HG02763 (cell line): Measurements from ENCODE around the gene NT5DC1.

Source experiments
- ATAC-seq: cut with Tn5 transposase; IDR thresholded peaks from one replicate; pipeline ENCODE4 v1.9.1; 2021; ENCODE audit warnings: mild to moderate bottlenecking, moderate library complexity; ENCODE audit not compliant: unreplicated experiment

The NT5DC1 gene

GRCh38 chr6:116133453-116133852 lies 32.8 kb downstream of the NT5DC1 start:
- ATAC-seq, result no peak

- no peak for ATAC-seq
These were observed 35.7 kb downstream of the NT5DC1 start for GRCh38 chr6:116136373-116136772.

- ATAC-seq, result no peak
These were observed 36.3 kb downstream of the NT5DC1 start for GRCh38 chr6:116136933-116137340.

GRCh38 chr6:116139917-116140316 lies 39.3 kb downstream of the NT5DC1 start:
- ATAC-seq, result no peak

- ATAC-seq, result no peak
These were observed 44.0 kb downstream of the NT5DC1 start for GRCh38 chr6:116144605-116145004.

GRCh38 chr6:116145803-116146675 lies 45.4 kb downstream of the NT5DC1 start:
- no peak for ATAC-seq

GRCh38 chr6:116152620-116153019 lies 52.0 kb downstream of the NT5DC1 start:
- no peak for ATAC-seq

- ATAC-seq, result no peak
These were observed 54.2 kb downstream of the NT5DC1 start for GRCh38 chr6:116154887-116155286.

- ATAC-seq, result no peak
These were observed 56.0 kb downstream of the NT5DC1 start for GRCh38 chr6:116156405-116157326.

- no peak for ATAC-seq
These were observed 56.7 kb downstream of the NT5DC1 start for GRCh38 chr6:116157391-116157790.

GRCh38 chr6:116158641-116159040 lies 58.0 kb downstream of the NT5DC1 start:
- ATAC-seq, result no peak

- ATAC-seq, result no peak
These were observed 59.3 kb downstream of the NT5DC1 start for GRCh38 chr6:116159782-116160524.

- ATAC-seq, result peak; percentile 50
These were observed 64.9 kb downstream of the NT5DC1 start for GRCh38 chr6:116165596-116165995.

GRCh38 chr6:116166369-116166768 lies 65.7 kb downstream of the NT5DC1 start:
- ATAC-seq, result no peak

- ATAC-seq, result no peak
These were observed 67.5 kb downstream of the NT5DC1 start for GRCh38 chr6:116168148-116168547.

GRCh38 chr6:116169880-116170279 lies 69.2 kb downstream of the NT5DC1 start:
- ATAC-seq, result no peak

GRCh38 chr6:116170358-116171057 lies 69.9 kb downstream of the NT5DC1 start:
- ATAC-seq, result no peak

- ATAC-seq, result no peak
These were observed 73.3 kb downstream of the NT5DC1 start for GRCh38 chr6:116173928-116174327.

GRCh38 chr6:116175344-116175743 lies 74.7 kb downstream of the NT5DC1 start:
- ATAC-seq, result no peak

- ATAC-seq, result no peak
These were observed 75.9 kb downstream of the NT5DC1 start for GRCh38 chr6:116176596-116176995.
